Measurements from ENCODE around the gene ADI1.

GRCh38 chr2:3460831-3461800 is 58.2 kb downstream of the ADI1 start:
- TF ChIP-seq POLR2A (IDR thresholded peaks at IDR 0.05; ENCODE audit: low read depth, low read length) (no peak), TAF1 (IDR thresholded peaks at IDR 0.05; ENCODE audit: borderline replicate concordance, low read depth, low read length) (no peak)

Measured in GM12892 (cell line).